Stimulated activated CD8-positive, alpha-beta memory T cell treated with anti-CD3 and anti-CD28 coated beads, Interleukin-7, amount 100 ng/mL, for 4 hours (primary cell): ENCODE measurements around the gene CCDC152.
"Not testable (repeated sequence)": the region's sequence is repeated elsewhere in the genome, so short reads cannot be mapped to it uniquely, and the experiment has no call there.

Experiments
- DNase-seq, 2 donors: peaks; one replicate each; pipeline ENCODE4 v3.0.0-alpha.2; 2020; ENCODE audit warnings: low read depth in 2 of 2

CCDC152 gene

DNA sequence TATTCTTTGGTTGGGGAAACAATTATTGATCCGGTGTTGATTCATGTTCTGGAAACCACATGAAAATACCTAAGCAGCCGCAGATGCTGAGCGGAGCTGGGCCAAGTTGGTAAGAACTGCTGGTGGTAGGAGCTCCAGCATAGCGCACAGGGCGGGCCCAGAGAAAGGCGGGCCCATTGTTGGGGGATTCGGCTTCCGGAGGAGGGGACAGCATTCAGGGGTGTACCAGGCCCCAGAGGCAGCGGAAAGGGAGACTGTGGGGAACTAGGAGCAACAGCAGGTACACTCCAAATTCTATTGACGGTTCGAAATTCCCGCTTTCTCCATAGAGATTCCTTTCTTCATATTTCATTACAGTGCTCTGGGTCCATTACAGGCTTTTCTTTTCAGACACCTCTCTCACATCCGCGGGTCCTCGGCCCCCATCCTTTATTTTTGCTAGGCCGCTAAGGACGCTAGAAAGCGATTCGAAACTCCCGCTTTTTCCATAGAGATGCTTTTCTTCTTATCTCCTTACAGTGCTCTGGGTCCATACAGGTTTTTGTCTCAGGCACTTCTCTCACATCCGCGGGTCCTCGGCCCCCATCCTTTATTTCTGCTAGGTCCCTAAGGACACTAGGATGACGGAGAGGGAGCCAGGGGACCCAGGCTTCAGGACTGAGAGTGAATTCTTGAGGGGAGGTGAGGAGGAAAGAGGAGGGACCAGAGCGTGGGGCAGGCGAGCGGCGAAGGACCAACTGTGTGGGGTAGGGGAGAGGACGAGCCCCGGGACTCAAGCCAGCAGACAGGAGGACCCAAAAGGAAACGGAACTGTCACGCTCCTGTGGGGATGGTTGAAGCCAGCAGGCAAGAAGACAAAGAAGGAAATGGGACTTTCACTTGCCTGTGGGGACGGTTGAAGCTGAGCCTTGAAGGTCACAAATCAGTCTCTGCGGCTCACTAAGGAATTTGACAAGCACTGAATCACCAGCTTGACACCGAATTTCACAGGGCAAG is at the start of gene CCDC152:
CCDC152 (plus strand) TSS at position 213 of the 996 bp plus-strand sequence. CDS start 2,304 bp downstream, outside the sequence.
- DNase-seq, result peak; percentile 28 to 48

GRCh38 chr5:42715785-42716184 is 40.8 kb upstream of the CCDC152 start:
- DNase-seq, result no peak

DNA sequence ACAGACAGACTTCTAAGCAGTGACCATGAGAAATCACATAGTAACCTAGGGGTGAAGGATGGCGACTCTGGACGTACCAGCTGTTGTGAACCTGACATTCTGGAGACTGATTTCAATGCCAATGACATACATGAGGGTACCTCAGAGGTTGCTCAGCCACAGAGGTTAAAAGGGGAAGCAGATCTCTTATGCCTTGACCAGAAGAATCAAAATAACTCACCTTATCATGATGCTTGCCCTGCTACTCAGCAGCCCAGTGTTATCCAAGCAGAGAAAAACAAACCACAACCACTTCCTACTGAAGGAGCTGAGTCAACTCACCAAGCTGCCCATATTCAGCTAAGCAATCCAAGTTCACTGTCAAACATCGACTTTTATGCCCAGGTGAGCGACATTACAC is 38.0 kb upstream of the CCDC152 start:
- no peak for DNase-seq

DNA sequence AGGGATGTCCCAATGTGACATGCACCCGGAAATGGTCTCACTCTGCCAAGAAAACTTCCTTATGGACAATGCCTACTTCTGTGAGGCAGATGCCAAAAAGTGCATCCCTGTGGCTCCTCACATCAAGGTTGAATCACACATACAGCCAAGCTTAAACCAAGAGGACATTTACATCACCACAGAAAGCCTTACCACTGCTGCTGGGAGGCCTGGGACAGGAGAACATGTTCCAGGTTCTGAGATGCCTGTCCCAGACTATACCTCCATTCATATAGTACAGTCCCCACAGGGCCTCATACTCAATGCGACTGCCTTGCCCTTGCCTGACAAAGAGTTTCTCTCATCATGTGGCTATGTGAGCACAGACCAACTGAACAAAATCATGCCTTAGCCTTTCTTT is 37.6 kb upstream of the CCDC152 start:
- no peak for DNase-seq

GRCh38 chr5:42720251-42720650 is 36.4 kb upstream of the CCDC152 start:
- no peak for DNase-seq

- no peak for DNase-seq
Observed at GRCh38 chr5:42721484-42721883, 35.1 kb upstream of the CCDC152 start.

DNA sequence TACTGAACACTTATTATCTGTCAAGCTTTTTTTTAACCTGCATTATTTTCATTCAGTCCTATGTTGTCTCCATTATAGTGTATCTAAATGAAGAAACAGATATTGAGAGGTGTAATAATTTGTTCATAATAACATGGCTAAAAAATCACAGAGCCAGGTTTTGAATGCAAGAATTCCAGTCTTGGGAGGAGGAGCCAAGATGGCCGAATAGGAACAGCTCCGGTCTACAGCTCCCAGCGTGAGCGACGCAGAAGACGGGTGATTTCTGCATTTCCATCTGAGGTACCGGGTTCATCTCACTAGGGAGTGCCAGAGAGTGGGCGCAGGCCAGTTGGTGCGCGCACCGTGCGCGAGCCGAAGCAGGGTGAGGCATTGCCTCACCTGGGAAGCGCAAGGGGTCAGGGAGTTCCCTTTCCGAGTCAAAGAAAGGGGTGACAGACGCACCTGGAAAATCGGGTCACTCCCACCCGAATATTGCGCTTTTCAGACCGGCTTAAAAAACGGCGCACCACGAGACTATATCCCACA is 22.0 kb upstream of the CCDC152 start:
- not testable (repeated sequence) for DNase-seq

- DNase-seq, result no peak
Observed at GRCh38 chr5:42740920-42741319, 15.7 kb upstream of the CCDC152 start.

DNA sequence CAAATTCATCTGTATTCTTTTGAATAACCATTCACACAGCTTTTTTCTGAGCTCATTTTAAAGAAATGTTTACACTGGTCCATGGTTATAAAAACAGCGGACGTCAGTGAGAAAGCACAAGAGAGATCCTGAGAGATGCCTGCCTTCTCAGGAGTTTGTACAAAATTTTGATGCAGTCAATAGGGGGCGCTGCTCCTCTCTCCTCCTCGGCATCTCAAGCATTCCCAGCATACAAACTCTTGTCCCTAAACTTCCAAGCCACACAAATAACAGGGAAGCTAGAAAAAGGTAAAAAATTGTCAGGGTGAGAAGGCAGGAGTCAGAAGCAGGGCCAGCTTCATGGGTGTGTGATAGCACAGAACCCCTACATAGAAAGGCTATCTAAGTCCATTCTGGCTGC is 11.2 kb upstream of the CCDC152 start:
- no peak for DNase-seq

GRCh38 chr5:42745856-42746255 is 10.8 kb upstream of the CCDC152 start:
- no peak for DNase-seq

- no peak for DNase-seq
Observed at GRCh38 chr5:42749020-42749419, 7.6 kb upstream of the CCDC152 start.

GRCh38 chr5:42750507-42750906 is 6.1 kb upstream of the CCDC152 start:
- no peak for DNase-seq

- no peak for DNase-seq
Observed at GRCh38 chr5:42751044-42751443, 5.6 kb upstream of the CCDC152 start.

DNA sequence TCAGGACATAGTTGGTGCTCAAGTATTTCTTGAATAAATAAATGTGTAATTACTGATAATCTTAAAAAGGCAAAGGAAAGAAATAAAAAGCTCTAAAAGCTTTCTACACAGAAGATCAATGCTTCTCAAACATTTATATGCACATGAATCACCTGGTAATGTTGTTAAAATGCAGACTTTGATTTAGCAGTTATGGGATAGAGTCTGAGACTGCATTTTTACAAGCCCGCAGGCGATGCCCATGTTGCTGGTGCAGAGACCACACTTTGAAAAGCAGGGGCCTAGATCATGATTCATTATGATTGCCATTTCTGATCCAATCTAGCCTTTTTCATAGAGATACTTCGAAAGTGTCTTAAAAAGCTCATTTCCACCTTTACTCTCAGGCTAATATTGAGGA is 3.5 kb upstream of the CCDC152 start:
- no peak for DNase-seq

- no peak for DNase-seq
Observed at GRCh38 chr5:42759456-42759855, 2.8 kb downstream of the CCDC152 start.

GRCh38 chr5:42760426-42760825 is 3.8 kb downstream of the CCDC152 start:
- DNase-seq, result no peak

GRCh38 chr5:42761791-42762190 is 5.2 kb downstream of the CCDC152 start:
- no peak for DNase-seq

- no peak for DNase-seq
Observed at GRCh38 chr5:42767491-42768105, 11.0 kb downstream of the CCDC152 start.

DNA sequence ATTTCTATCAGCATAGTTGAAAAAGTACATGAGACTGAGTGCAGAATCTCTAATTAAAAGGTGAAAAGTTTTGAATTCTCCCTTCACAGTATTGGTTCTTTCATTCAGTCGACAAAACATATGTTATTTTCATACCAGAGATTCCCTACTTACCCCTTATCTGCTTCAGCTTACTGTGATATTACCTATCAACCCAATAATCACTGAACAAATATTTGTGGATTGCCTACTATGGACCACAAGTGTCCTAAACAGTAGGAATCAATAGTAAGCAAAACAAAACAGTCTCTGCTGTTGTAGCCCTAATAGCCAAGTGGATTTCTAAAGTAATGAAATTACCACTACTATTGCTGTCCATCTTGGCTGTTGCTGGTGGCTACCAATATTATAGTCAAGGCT is 11.5 kb downstream of the CCDC152 start:
- DNase-seq, result no peak

DNA sequence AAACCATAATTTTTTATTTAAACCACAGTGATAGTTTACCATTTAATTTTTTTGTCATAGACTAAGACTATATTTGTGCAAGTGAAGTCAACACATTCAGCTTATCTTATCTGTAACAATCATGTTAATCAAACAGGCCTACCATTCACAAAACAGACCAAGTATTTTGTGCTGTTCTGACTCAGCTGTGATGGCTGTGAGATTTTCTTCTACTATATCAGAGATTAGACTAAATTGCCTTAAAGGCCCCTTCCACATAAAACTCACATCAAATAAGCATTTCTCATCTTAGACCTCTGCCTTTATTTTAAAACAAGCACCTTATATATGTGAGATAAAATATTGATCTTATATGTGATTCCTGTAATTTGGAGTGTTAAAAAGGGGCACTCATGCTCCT is 13.4 kb downstream of the CCDC152 start:
- no peak for DNase-seq

- DNase-seq, result no peak
Observed at GRCh38 chr5:42772265-42772993, 15.8 kb downstream of the CCDC152 start.

- no peak for DNase-seq
Observed at GRCh38 chr5:42779083-42779482, 22.5 kb downstream of the CCDC152 start.
